CD4-positive, alpha-beta memory T cell (primary cell): ENCODE results near the gene RAPGEF1. TPM values are rescaled to one million over a fixed set of nuclear protein-coding genes. Genes with fewer than 3 reads are reported as not detected.
A peak's percentile ranks its signal among the peaks of the same experiment; 100 is the strongest.

Source experiments
- CTCF ChIA-PET: fragments of 350-600 bp; sonication (Branson Sonifier 250); formaldehyde crosslinking; loops from one replicate; lab custom pipeline; 2021; ENCODE audit warnings: inconsistent platforms; ENCODE audit not compliant: partially characterized antibody; lab: Charles Lee
- POLR2A ChIA-PET: fragments of 350-600 bp; sonication (Branson Sonifier 250); formaldehyde crosslinking; loops from one replicate; lab custom pipeline; 2021; ENCODE audit not compliant: partially characterized antibody; lab: Charles Lee
- DNase-seq, 5 donors: peaks; one replicate each; pipeline versions ENCODE4 v3.0.0 to v3.0.0-alpha.2; 2020 to 2022; ENCODE audit warnings: mixed read lengths in 1 of 5
- H3K27ac ChIP-seq: one replicate; pipeline ENCODE4 v1.7.0; 2013; ENCODE audit warnings: low read depth, low read length
- H3K27me3 ChIP-seq: 2 replicates; pipeline ENCODE4 v1.7.0; 2013; ENCODE audit warnings: mild to moderate bottlenecking, low read length, moderate library complexity; ENCODE audit not compliant: insufficient read depth
- H3K36me3 ChIP-seq: 2 replicates; pipeline ENCODE4 v1.7.0; 2013; ENCODE audit warnings: mild to moderate bottlenecking, low read length, moderate library complexity; ENCODE audit not compliant: insufficient read depth
- H3K4me1 ChIP-seq: 2 replicates; pipeline ENCODE4 v1.7.0; 2013; ENCODE audit warnings: mild to moderate bottlenecking, low read length, moderate library complexity; ENCODE audit not compliant: insufficient read depth
- H3K4me3 ChIP-seq, 2 donors: one replicate each; pipeline ENCODE4 v1.7.0; 2013; ENCODE audit warnings: low read length in 2 of 2, mild to moderate bottlenecking in 1 of 2
- H3K9me3 ChIP-seq, 2 donors: one replicate each; pipeline ENCODE4 v1.7.0; 2013; ENCODE audit warnings: low read length in 2 of 2, control low read depth in 1 of 2; ENCODE audit not compliant: control insufficient read depth in 1 of 2
- H3K27ac Mint-ChIP-seq, 7 donors: one replicate each; pipeline ENCODE4 v1.8.0; 2020 to 2021; ENCODE audit warnings: mixed read lengths in 7 of 7, mild to moderate bottlenecking in 6 of 7, inconsistent platforms in 3 of 7, moderate library complexity in 3 of 7
- H3K27me3 Mint-ChIP-seq, 2 donors: one replicate each; pipeline ENCODE4 v1.8.0; 2020 to 2021; ENCODE audit warnings: mixed read lengths in 2 of 2
- H3K36me3 Mint-ChIP-seq, 2 donors: one replicate each; pipeline ENCODE4 v1.8.0; 2020 to 2021; ENCODE audit warnings: mixed read lengths in 2 of 2, inconsistent platforms in 1 of 2, mild to moderate bottlenecking in 1 of 2
- H3K4me1 Mint-ChIP-seq, 4 donors: one replicate each; pipeline ENCODE4 v1.8.0; 2020 to 2021; ENCODE audit warnings: mixed read lengths in 4 of 4, mild to moderate bottlenecking in 1 of 4
- H3K4me3 Mint-ChIP-seq, 8 donors: one replicate each; pipeline ENCODE4 v1.8.0; 2020 to 2021; ENCODE audit warnings: mixed read lengths in 8 of 8, mild to moderate bottlenecking in 7 of 8, moderate library complexity in 6 of 8, inconsistent platforms in 3 of 8
- H3K9me3 Mint-ChIP-seq, 8 donors: one replicate each; pipeline ENCODE4 v1.8.0; 2020 to 2021; ENCODE audit warnings: mixed read lengths in 8 of 8, mild to moderate bottlenecking in 5 of 8, inconsistent platforms in 3 of 8, moderate library complexity in 1 of 8
- intact Hi-C: fragments of 100-400 bp; cut with micrococcal nuclease; formaldehyde crosslinking; loops from one replicate; pipeline ENCODE4 v1.15.1; 2023
- polyA plus RNA-seq, 2 donors: library from polyadenylated mRNA; unstranded; fragments of 300-500 nt; fragmentation: Illumina TruSeq; gene quantifications; one replicate each; pipeline ENCODE4 v1.2.3, GENCODE V29; 2021
- total RNA-seq, 2 experiments: library from RNA; stranded (reverse); gene quantifications; one replicate each; pipeline ENCODE4 v1.2.3, GENCODE V29; 2021

The RAPGEF1 gene
- total and polyA plus RNA-seq, 4 experiments from 2014 or later: 1.5 to 149 (median 76.2) TPM

GRCh38 chr9:131597246-131597645 lies 142.6 kb downstream of the RAPGEF1 start:
- POLR2A ChIA-PET: no interaction called here
- intact Hi-C loops: no loop called here
- H3K27me3 ChIP-seq: no peaks in the 10 kb centered on the region
- CTCF ChIA-PET: interaction anchor here (2.6 kb wide), 1 partner anchor 143 kb away, joined by 13 read pairs; the partner anchor contains the start of gene RAPGEF1
- peaks cover 24 to 72% of the 10 kb centered on the region in 2 donors for H3K36me3 Mint-ChIP-seq
- H3K27ac Mint-ChIP-seq: no peak overlapping the region
- peaks cover 2 to 8% (median 2%) of the 10 kb centered on the region in 4 donors for H3K4me1 Mint-ChIP-seq
- no peaks in the 10 kb centered on the region for H3K4me1 ChIP-seq
- no peak overlapping the region for H3K4me3 Mint-ChIP-seq
- no peaks in the 10 kb centered on the region for H3K27me3 Mint-ChIP-seq
- no peak overlapping the region for H3K4me3 ChIP-seq
- H3K36me3 ChIP-seq: peaks cover 72% of the 10 kb centered on the region
- no peaks in the 10 kb centered on the region for H3K9me3 Mint-ChIP-seq
- no peak overlapping the region for H3K27ac ChIP-seq
- DNase-seq: no peak
- H3K9me3 ChIP-seq: no peaks in the 10 kb centered on the region

DNA sequence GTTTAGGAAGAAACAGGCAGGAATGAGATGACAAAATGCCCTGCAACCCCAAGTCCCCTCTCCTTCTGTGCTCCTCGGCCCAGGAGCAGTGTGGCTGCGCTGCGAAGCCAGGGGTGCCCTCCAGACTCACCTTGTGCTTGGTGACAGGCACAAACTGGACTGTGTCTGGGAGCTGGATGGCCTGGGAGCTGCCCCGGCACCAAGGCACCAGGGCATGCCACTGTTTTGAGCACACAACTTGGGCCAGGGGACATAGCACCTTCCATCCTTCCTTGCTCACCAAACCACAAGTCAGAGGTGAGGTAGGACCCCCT lies 143.5 kb downstream of the RAPGEF1 start:
- no peaks in the 10 kb centered on the region for H3K9me3 Mint-ChIP-seq
- no peaks in the 10 kb centered on the region for H3K27me3 Mint-ChIP-seq
- Histone ChIP-seq H3K36me3 (peaks cover 64% of the 10 kb centered on the region), H3K4me1 (peaks cover 5% of the 10 kb centered on the region), H3K9me3 (no peaks in the 10 kb centered on the region), H3K27ac (no peak overlapping the region), H3K27me3 (no peaks in the 10 kb centered on the region), H3K4me3 (no peak overlapping the region)
- intact Hi-C loops: no loop called here
- peaks cover 17 to 71% of the 10 kb centered on the region in 2 donors for H3K36me3 Mint-ChIP-seq
- ChIA-PET CTCF (interaction anchor here (2.6 kb wide), 1 partner anchor 144 kb away, joined by 13 read pairs; the partner anchor contains the start of gene RAPGEF1), POLR2A (no interaction called here)
- DNase-seq: no peak
- H3K4me1 Mint-ChIP-seq: peaks cover 5 to 13% (median 9%) of the 10 kb centered on the region in 4 donors
- H3K27ac Mint-ChIP-seq: peak overlapping the region in 2 of 7 donors; percentile 23 to 36
- no peak overlapping the region for H3K4me3 Mint-ChIP-seq

DNA sequence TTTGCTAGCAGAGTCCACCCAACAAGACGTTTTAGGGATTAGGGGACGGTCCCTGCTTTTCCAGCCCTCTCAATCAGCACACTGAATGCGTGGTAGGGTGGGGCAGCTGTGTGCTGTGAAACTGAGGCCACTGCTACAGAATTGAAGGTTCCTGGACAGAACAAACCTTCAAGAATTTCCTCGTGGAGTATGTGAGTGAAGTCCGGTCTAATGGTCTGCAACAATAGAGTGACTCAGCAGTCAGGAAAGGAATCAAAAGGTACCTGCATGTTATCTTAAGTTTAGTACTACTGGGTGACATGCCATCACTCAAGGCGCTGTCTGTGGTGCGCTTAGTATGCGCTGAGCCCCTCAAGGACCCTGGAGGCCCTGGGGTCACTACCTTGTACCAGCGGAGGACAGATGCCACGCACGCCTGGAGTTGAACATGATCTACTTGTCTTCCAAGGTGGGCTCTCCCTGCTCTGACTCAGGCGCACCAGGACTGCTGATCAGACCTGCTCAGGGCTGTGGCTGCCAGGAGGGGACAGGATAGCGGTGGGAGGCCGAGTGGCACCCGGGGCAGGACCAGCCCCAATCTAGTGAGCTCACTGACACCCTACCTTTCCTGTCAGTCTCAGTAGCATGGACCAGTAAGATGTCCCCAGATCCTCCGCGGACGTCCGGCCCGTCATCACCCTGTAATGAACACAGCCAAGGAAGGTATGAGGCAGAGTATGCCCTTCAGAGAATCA lies 144.0 kb downstream of the RAPGEF1 start:
- intact Hi-C loops: no loop called here
- peaks cover 62% of the 10 kb centered on the region for H3K36me3 ChIP-seq

DNA sequence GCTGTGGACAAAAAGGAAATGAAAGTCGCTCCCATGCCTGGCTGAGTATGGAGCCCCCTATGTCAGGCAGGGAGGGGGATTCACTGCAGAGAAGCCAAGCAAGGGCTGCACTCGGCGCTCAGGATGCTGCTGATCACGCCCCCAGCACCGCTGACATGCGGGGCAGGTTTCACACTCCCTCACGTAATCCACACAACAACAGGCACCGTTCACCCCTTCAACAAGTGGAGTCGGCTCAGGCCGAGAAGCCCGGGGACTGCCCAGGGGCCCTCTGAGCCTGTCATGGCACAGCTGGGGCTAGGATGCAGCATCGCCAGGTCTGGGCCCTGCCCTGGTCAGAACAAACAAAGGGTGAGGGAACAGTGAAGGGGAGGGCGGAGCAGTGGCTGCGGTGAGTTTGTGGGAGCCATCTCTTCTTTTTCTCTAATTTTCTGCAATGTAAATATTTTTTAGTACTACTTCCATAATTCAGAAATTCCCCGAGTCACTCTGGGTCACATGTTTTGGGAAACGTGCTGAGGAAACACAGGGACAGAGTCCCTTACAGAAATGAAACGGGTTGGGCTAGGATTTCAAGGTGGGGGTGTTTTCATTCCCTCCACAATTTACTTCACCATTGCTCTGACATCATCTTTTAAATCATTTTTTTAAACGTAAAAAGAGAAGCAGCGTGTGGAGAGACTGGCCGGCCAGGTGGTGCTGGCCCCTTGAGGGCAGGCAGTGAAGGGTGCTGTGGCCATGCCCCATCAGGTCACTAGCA lies 144.8 kb downstream of the RAPGEF1 start:
- intact Hi-C loops: loop anchor here (5.0 kb wide), 1 partner anchor 72 kb away; no protein-coding TSS in a partner anchor
- Histone ChIP-seq H3K4me3 (no peak overlapping the region), H3K27me3 (no peaks in the 10 kb centered on the region), H3K4me1 (peaks cover 18% of the 10 kb centered on the region), H3K9me3 (no peaks in the 10 kb centered on the region), H3K36me3 (peaks cover 64% of the 10 kb centered on the region), H3K27ac (no peak overlapping the region)
- Mint-ChIP-seq H3K4me3 (no peak overlapping the region), H3K27ac (peak overlapping the region in 1 of 7 donors; percentile 62), H3K9me3 (no peaks in the 10 kb centered on the region), H3K36me3 (peaks cover 8 to 74% of the 10 kb centered on the region in 2 donors), H3K27me3 (no peaks in the 10 kb centered on the region), H3K4me1 (peaks cover 17 to 24% (median 20%) of the 10 kb centered on the region in 4 donors)
- ChIA-PET CTCF (interaction anchor here (0.9 to 8.8 kb wide), 5 partner anchors 10 to 245 kb away, joined by 3 to 186 read pairs (median 4); partner anchors contain the start of gene RAPGEF1), POLR2A (interaction anchor here (2.0 kb wide), 1 partner anchor 10 kb away, joined by 5 read pairs; no protein-coding TSS in a partner anchor)
- no peak for DNase-seq

More for the DNA sequence above, 144.0 kb downstream of the RAPGEF1 start:
- DNase-seq: no peak
- peak overlapping the region in 5 of 7 donors; percentile 23 to 66 (median 36) for H3K27ac Mint-ChIP-seq
- H3K27me3 Mint-ChIP-seq: no peaks in the 10 kb centered on the region
- H3K9me3 ChIP-seq: no peaks in the 10 kb centered on the region
- no peaks in the 10 kb centered on the region for H3K9me3 Mint-ChIP-seq
- H3K4me3 ChIP-seq: no peak overlapping the region
- no peaks in the 10 kb centered on the region for H3K27me3 ChIP-seq
- H3K4me1 ChIP-seq: peaks cover 10% of the 10 kb centered on the region
- peaks cover 10 to 16% (median 13%) of the 10 kb centered on the region in 4 donors for H3K4me1 Mint-ChIP-seq
- no peak overlapping the region for H3K4me3 Mint-ChIP-seq
- POLR2A ChIA-PET: interaction anchor here (2.0 kb wide), 1 partner anchor 10 kb away, joined by 5 read pairs; no protein-coding TSS in a partner anchor
- peaks cover 13 to 73% of the 10 kb centered on the region in 2 donors for H3K36me3 Mint-ChIP-seq
- H3K27ac ChIP-seq: no peak overlapping the region
- CTCF ChIA-PET: interaction anchor here (8.8 kb wide), 1 partner anchor 145 kb away, joined by 186 read pairs; the partner anchor contains the start of gene RAPGEF1

- intact Hi-C loops: loop anchor here (5.0 kb wide), 1 partner anchor 73 kb away; no protein-coding TSS in a partner anchor
- Mint-ChIP-seq H3K36me3 (peaks cover 7 to 67% of the 10 kb centered on the region in 2 donors), H3K27me3 (no peaks in the 10 kb centered on the region), H3K4me3 (no peak overlapping the region), H3K4me1 (peaks cover 18 to 31% (median 22%) of the 10 kb centered on the region in 4 donors), H3K9me3 (no peaks in the 10 kb centered on the region), H3K27ac (no peak overlapping the region)
- Histone ChIP-seq H3K9me3 (no peaks in the 10 kb centered on the region), H3K4me1 (peaks cover 23% of the 10 kb centered on the region), H3K27me3 (no peaks in the 10 kb centered on the region), H3K36me3 (peaks cover 64% of the 10 kb centered on the region), H3K27ac (no peak overlapping the region), H3K4me3 (no peak overlapping the region)
- POLR2A ChIA-PET: interaction anchor here (2.0 to 4.8 kb wide), 2 partner anchors 9 to 145 kb away, joined by 5 to 26 read pairs; partner anchors contain the start of gene RAPGEF1
- no peak for DNase-seq
- CTCF ChIA-PET: interaction anchor here (0.5 to 8.8 kb wide), 6 partner anchors 9 to 258 kb away, joined by 3 to 186 read pairs (median 4); partner anchors contain the start of gene RAPGEF1
These were observed 145.8 kb downstream of the RAPGEF1 start for GRCh38 chr9:131593936-131594665.

- Mint-ChIP-seq H3K27me3 (no peaks in the 10 kb centered on the region), H3K27ac (peak overlapping the region; percentile 30 to 85 (median 57)), H3K4me3 (no peak overlapping the region), H3K36me3 (peaks cover 10 to 67% of the 10 kb centered on the region in 2 donors), H3K9me3 (no peaks in the 10 kb centered on the region), H3K4me1 (peaks cover 18 to 31% (median 22%) of the 10 kb centered on the region in 4 donors)
- DNase-seq: no peak
- Histone ChIP-seq H3K9me3 (no peaks in the 10 kb centered on the region), H3K36me3 (peaks cover 66% of the 10 kb centered on the region), H3K4me3 (no peak overlapping the region), H3K4me1 (peaks cover 23% of the 10 kb centered on the region), H3K27ac (no peak overlapping the region), H3K27me3 (no peaks in the 10 kb centered on the region)
- intact Hi-C loops: loop anchor here (5.0 kb wide), 1 partner anchor 74 kb away; no protein-coding TSS in a partner anchor
- ChIA-PET CTCF (interaction anchor here (0.5 to 8.8 kb wide), 4 partner anchors 75 to 257 kb away, joined by 3 to 186 read pairs (median 4); partner anchors contain the start of gene RAPGEF1), POLR2A (interaction anchor here (0.7 to 5.6 kb wide), 5 partner anchors 8 to 151 kb away, joined by 5 to 26 read pairs (median 5); partner anchors contain the start of gene RAPGEF1)
These were observed 146.6 kb downstream of the RAPGEF1 start for GRCh38 chr9:131593091-131593820.
